CD14-positive monocyte (primary cell): ENCODE data around the gene MMP24. TPM values are rescaled to one million over a fixed set of nuclear protein-coding genes. Genes with fewer than 3 reads are reported as not detected.

Source experiments
- DNase-seq, 3 donors: peaks; one replicate each; pipeline ENCODE4 v3.0.0-alpha.2; 2011 to 2022
- H2AFZ ChIP-seq: 2 replicates; pipeline ENCODE4 v1.6.0; 2012; ENCODE audit warnings: mild to moderate bottlenecking, low read depth, low read length, inconsistent platforms; ENCODE audit not compliant: insufficient read depth, poor library complexity, severe bottlenecking
- H3K27ac ChIP-seq, 2 donors: 1 replicate in 1 of 2; 2 replicates in 1 of 2; pipeline ENCODE4 v1.5.1; 2012 to 2013; ENCODE audit warnings: low read length in 2 of 2, control low read depth in 1 of 2, inconsistent platforms in 1 of 2, low read depth in 1 of 2, mild to moderate bottlenecking in 1 of 2
- H3K27me3 ChIP-seq, 2 donors: one replicate each; pipeline versions ENCODE4 v1.6.0 to v1.6.1; 2011 to 2013; ENCODE audit warnings: low read length in 2 of 2; ENCODE audit not compliant: control insufficient read depth in 2 of 2, insufficient read depth in 2 of 2
- H3K36me3 ChIP-seq, 2 donors: replicated peaks in 1 of 2; 1 replicate in 1 of 2; 2 replicates in 1 of 2; pipeline versions ENCODE4 v1.5.1 to v1.6.1; 2012 to 2013; ENCODE audit warnings: low read length in 2 of 2, control low read depth in 1 of 2, inconsistent platforms in 1 of 2, mild to moderate bottlenecking in 1 of 2; ENCODE audit not compliant: insufficient read depth in 2 of 2, control insufficient read depth in 1 of 2
- H3K4me1 ChIP-seq, 2 donors: 1 replicate in 1 of 2; 2 replicates in 1 of 2; pipeline versions ENCODE4 v1.5.1 to v1.6.1; 2012 to 2013; ENCODE audit warnings: low read length in 2 of 2, control low read depth in 1 of 2, inconsistent platforms in 1 of 2, mild to moderate bottlenecking in 1 of 2, moderate library complexity in 1 of 2; ENCODE audit not compliant: insufficient read depth in 2 of 2, control insufficient read depth in 1 of 2
- H3K4me2 ChIP-seq: replicated peaks from 2 replicates; pipeline ENCODE3; 2012; ENCODE audit warnings: low read length, moderate library complexity, mild to moderate bottlenecking; ENCODE audit not compliant: poor library complexity, severe bottlenecking; ENCODE audit errors: extremely low read depth
- H3K4me3 ChIP-seq, 3 experiments: fragments of 200-600 bp in 1 of 3; sonication (generic) in 1 of 3; replicated peaks in 1 of 3; 1 replicate in 2 of 3; 2 replicates in 1 of 3; pipeline ENCODE4 v1.5.1; 2011 to 2013; ENCODE audit warnings: low read length in 3 of 3, mild to moderate bottlenecking in 3 of 3, control low read depth in 2 of 3, low read depth in 2 of 3, inconsistent platforms in 1 of 3, moderate library complexity in 1 of 3
- H3K79me2 ChIP-seq: 2 replicates; pipeline ENCODE4 v1.6.0; 2012; ENCODE audit warnings: mild to moderate bottlenecking, control low read depth, inconsistent platforms, low read length, moderate library complexity; ENCODE audit not compliant: insufficient read depth
- H3K9ac ChIP-seq: 2 replicates; pipeline ENCODE4 v1.6.0; 2017; ENCODE audit warnings: low read length, mild to moderate bottlenecking; ENCODE audit not compliant: insufficient read depth, poor library complexity, severe bottlenecking
- H3K9me3 ChIP-seq, 2 donors: replicated peaks in 1 of 2; 1 replicate in 1 of 2; 2 replicates in 1 of 2; pipeline versions ENCODE4 v1.5.1 to v1.6.1; 2012 to 2013; ENCODE audit warnings: low read length in 2 of 2, control low read depth in 1 of 2; ENCODE audit not compliant: control insufficient read depth in 1 of 2, insufficient read depth in 1 of 2
- H4K20me1 ChIP-seq: 2 replicates; pipeline ENCODE4 v1.6.0; 2012; ENCODE audit warnings: mild to moderate bottlenecking, low read length, control low read depth, moderate library complexity; ENCODE audit not compliant: insufficient read depth
- H3K27ac Mint-ChIP-seq, 7 donors: one replicate each; pipeline ENCODE4 v1.8.0; 2020; ENCODE audit warnings: mild to moderate bottlenecking in 7 of 7, mixed read lengths in 7 of 7, moderate library complexity in 6 of 7, inconsistent platforms in 2 of 7
- H3K27me3 Mint-ChIP-seq, 3 donors: one replicate each; pipeline ENCODE4 v1.8.0; 2021 to 2022; ENCODE audit warnings: low read depth in 3 of 3, mild to moderate bottlenecking in 3 of 3, mixed read lengths in 3 of 3, moderate library complexity in 3 of 3, inconsistent platforms in 1 of 3
- H3K36me3 Mint-ChIP-seq, 2 donors: one replicate each; pipeline ENCODE4 v1.8.0; 2020; ENCODE audit warnings: mixed read lengths in 2 of 2, inconsistent platforms in 1 of 2, mild to moderate bottlenecking in 1 of 2
- H3K4me1 Mint-ChIP-seq: one replicate; pipeline ENCODE4 v1.8.0; 2020; ENCODE audit warnings: mild to moderate bottlenecking, mixed read lengths
- H3K4me3 Mint-ChIP-seq, 2 donors: one replicate each; pipeline ENCODE4 v1.8.0; 2020; ENCODE audit warnings: mild to moderate bottlenecking in 2 of 2, mixed read lengths in 2 of 2, moderate library complexity in 1 of 2
- H3K9me3 Mint-ChIP-seq, 7 donors: one replicate each; pipeline ENCODE4 v1.8.0; 2020 to 2022; ENCODE audit warnings: mixed read lengths in 7 of 7, mild to moderate bottlenecking in 6 of 7, moderate library complexity in 6 of 7, inconsistent platforms in 2 of 7
- CTCF ChIP-seq: fragments of 200-600 bp; IDR thresholded peaks from one replicate; pipeline ENCODE4 v1.8.0; 2022; ENCODE audit warnings: antibody characterized with exemption, mild to moderate bottlenecking
- WGBS: methylation state at CpG from one replicate; pipeline ENCODE4 v1.1.5; 2013; ENCODE audit warnings: missing lambda C conversion rate; ENCODE audit not compliant: insufficient coverage; 5-methylcytosine and 5-hydroxymethylcytosine counted together
- intact Hi-C, 2 donors: fragments of 100-400 bp; cut with micrococcal nuclease; formaldehyde crosslinking; loops; one replicate each; pipeline versions ENCODE4 v1.15.0 to v1.15.1; 2023
- polyA plus RNA-seq, 3 donors: library from polyadenylated mRNA; depleted of rRNA in 1 of 3; unstranded in 2 of 3; stranded (reverse) in 1 of 3; fragments of 300-500 nt in 2 of 3; fragments of >200 nt in 1 of 3; fragmentation: Illumina TruSeq in 2 of 3; gene quantifications; 1 replicate in 2 of 3; 2 replicates in 1 of 3; pipeline ENCODE4 v1.2.3, GENCODE V29; 2012 to 2021

The MMP24 gene
- polyA plus RNA-seq, 3 donors, result 0.14 TPM; not detected in 2

DNA sequence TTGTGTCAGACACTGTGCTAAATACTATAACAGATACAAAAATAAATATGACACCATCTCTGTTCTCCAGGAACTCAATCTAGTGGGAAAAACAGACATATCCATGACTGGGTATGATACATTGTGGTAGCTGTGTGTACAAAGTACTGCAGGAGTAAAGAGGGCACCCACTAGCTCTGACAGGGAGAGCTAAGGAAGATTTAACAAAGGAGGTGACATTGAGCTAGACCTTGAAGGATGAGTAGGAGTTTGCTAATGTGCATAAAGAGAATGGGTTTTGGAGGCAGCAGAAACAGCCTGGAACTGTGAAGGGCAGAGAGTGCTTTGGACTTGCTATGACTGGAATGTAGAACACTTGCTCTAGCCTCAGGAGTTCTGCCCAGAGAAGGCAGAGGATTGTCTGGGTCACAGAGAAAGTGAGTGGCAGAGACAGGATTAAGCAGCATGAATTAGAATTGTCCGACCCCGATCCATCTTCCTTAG, 14.4 kb downstream of the MMP24 start:
- H3K36me3 ChIP-seq, result peaks cover 0 to 3% of the 10 kb centered on the region in 2 donors
- DNase-seq, result no peak
- peaks cover 13 to 19% of the 10 kb centered on the region in 2 donors for H3K4me1 ChIP-seq
- no peak for TF ChIP-seq CTCF
- H3K4me2 ChIP-seq, result no peak overlapping the region
- no peaks in the 10 kb centered on the region for H3K79me2 ChIP-seq
- no peaks in the 10 kb centered on the region for H3K9me3 ChIP-seq
- no peak overlapping the region for H3K27ac ChIP-seq
- H3K9ac ChIP-seq, result no peak overlapping the region
- H3K4me3 ChIP-seq, result no peak overlapping the region
- Mint-ChIP-seq H3K9me3 (peaks cover 0 to 6% (median 3%) of the 10 kb centered on the region in 7 donors), H3K36me3 (peaks cover 11 to 17% of the 10 kb centered on the region in 2 donors), H3K27me3 (peaks cover 0 to 4% (median 0%) of the 10 kb centered on the region in 3 donors), H3K27ac (no peak overlapping the region), H3K4me1 (peaks cover 25% of the 10 kb centered on the region), H3K4me3 (no peak overlapping the region)
- intact Hi-C loops, result no loop called here
- H3K27me3 ChIP-seq, result no peaks in the 10 kb centered on the region
- WGBS, result 100% methylated on average over 1 of the region's 2 CpGs
- no peak overlapping the region for H2AFZ ChIP-seq
- H4K20me1 ChIP-seq, result no peaks in the 10 kb centered on the region

- no peaks in the 10 kb centered on the region for H4K20me1 ChIP-seq
- no peak overlapping the region for H3K27ac ChIP-seq
- no peaks in the 10 kb centered on the region for H3K36me3 ChIP-seq
- Mint-ChIP-seq H3K27ac (no peak overlapping the region), H3K4me1 (peaks cover 19% of the 10 kb centered on the region), H3K36me3 (peaks cover 4 to 5% of the 10 kb centered on the region in 2 donors), H3K9me3 (no peaks in the 10 kb centered on the region), H3K27me3 (peaks cover 0 to 4% (median 0%) of the 10 kb centered on the region in 3 donors), H3K4me3 (no peak overlapping the region)
- no peak overlapping the region for H3K4me3 ChIP-seq
- H2AFZ ChIP-seq, result no peak overlapping the region
- intact Hi-C loops, result no loop called here
- H3K4me1 ChIP-seq, result peaks cover 8 to 12% of the 10 kb centered on the region in 2 donors
- no peak for DNase-seq
- no peak for TF ChIP-seq CTCF
- no CpG with 5 or more reads among the region's 2 CpGs for WGBS
- H3K9ac ChIP-seq, result no peak overlapping the region
- no peaks in the 10 kb centered on the region for H3K79me2 ChIP-seq
- H3K9me3 ChIP-seq, result no peaks in the 10 kb centered on the region
- H3K27me3 ChIP-seq, result no peaks in the 10 kb centered on the region
- no peak overlapping the region for H3K4me2 ChIP-seq
Observed at GRCh38 chr20:35243317-35243716, 16.8 kb downstream of the MMP24 start.
